HG03520 (cell line): ENCODE data around the gene CD1B.
"Not testable (repeated sequence)": the region's sequence is repeated elsewhere in the genome, so short reads cannot be mapped to it uniquely, and the experiment has no call there.

Source experiments
- ATAC-seq: cut with Tn5 transposase; IDR thresholded peaks from one replicate; pipeline ENCODE4 v1.9.1; 2021; ENCODE audit warnings: mild to moderate bottlenecking, moderate library complexity; ENCODE audit not compliant: unreplicated experiment

The CD1B gene

GRCh38 chr1:158329300-158329699 is 2.0 kb downstream of the CD1B start:
- ATAC-seq: no peak

- no peak for ATAC-seq
These were observed 2.9 kb downstream of the CD1B start for GRCh38 chr1:158328426-158328825.

GRCh38 chr1:158327481-158327880 is 3.9 kb downstream of the CD1B start:
- ATAC-seq: no peak

GRCh38 chr1:158324395-158324794 is 6.9 kb downstream of the CD1B start:
- no peak for ATAC-seq

GRCh38 chr1:158323866-158324265 is 7.5 kb downstream of the CD1B start:
- ATAC-seq: no peak

GRCh38 chr1:158311066-158311465 is 20.3 kb downstream of the CD1B start:
- ATAC-seq: no peak

- ATAC-seq: no peak
These were observed 20.7 kb downstream of the CD1B start for GRCh38 chr1:158310623-158311022.

GRCh38 chr1:158295791-158296190 is 35.5 kb downstream of the CD1B start:
- ATAC-seq: no peak

- ATAC-seq: no peak
These were observed 40.9 kb downstream of the CD1B start for GRCh38 chr1:158290321-158290844.

GRCh38 chr1:158289811-158290210 is 41.5 kb downstream of the CD1B start, which contains the start of gene CD1C:
CD1C (plus strand) TSS chr1:158289923; CDS start chr1:158290065, 142 bp downstream.
- ATAC-seq: no peak

- ATAC-seq: no peak
These were observed 44.4 kb downstream of the CD1B start for GRCh38 chr1:158286941-158287346.

- no peak for ATAC-seq
These were observed 44.8 kb downstream of the CD1B start for GRCh38 chr1:158286487-158286886.

- peak; percentile 61 for ATAC-seq
These were observed 45.5 kb downstream of the CD1B start for GRCh38 chr1:158285756-158286241.

GRCh38 chr1:158283965-158284364 is 47.4 kb downstream of the CD1B start:
- peak; percentile 49 for ATAC-seq

GRCh38 chr1:158282421-158282820 is 48.9 kb downstream of the CD1B start:
- ATAC-seq: not testable (repeated sequence)
